ENCODE data around the gene ZIC4. TPM values are rescaled to one million over a fixed set of nuclear protein-coding genes. Genes with fewer than 3 reads are reported as not detected.

The ZIC4 gene
- total and polyA plus RNA-seq, 2 experiments from 2014 or later = not detected

- TF ChIP-seq REST (IDR thresholded peaks at IDR 0.05; ENCODE audit: unreplicated experiment) (no peak), EZH2 (IDR thresholded peaks at IDR 0.05; ENCODE audit: low read depth, unreplicated experiment) (peak; percentile 53), POLR2AphosphoS5 (IDR thresholded peaks at IDR 0.05; ENCODE audit: low read depth) (no peak), STAT1 (IDR thresholded peaks at IDR 0.05; ENCODE audit: unreplicated experiment) (no peak), JUNB (IDR thresholded peaks at IDR 0.05; ENCODE audit: unreplicated experiment) (no peak), CREB1 (CRISPR knock-in tag; IDR thresholded peaks at IDR 0.05; ENCODE audit: low read depth) (no peak), ZNF114 (CRISPR knock-in tag; IDR thresholded peaks at IDR 0.05) (no peak)
Observed at GRCh38 chr3:147415874-147416273, 9.5 kb upstream of the ZIC4 start (continued).

- no peak for ATAC-seq
- no peak overlapping the region for H3K27ac ChIP-seq (ENCODE audit: low read depth)
- Mint-ChIP-seq H3K9me3 (peaks cover 8% of the 10 kb centered on the region), H3K4me1 (peaks cover 57% of the 10 kb centered on the region), H3K4me3 (no peak overlapping the region), H3K27ac (no peak overlapping the region), H3K36me3 (ENCODE audit: low read depth) (no peaks in the 10 kb centered on the region), H3K27me3 (ENCODE audit: insufficient read depth, low read depth, poor library complexity) (peaks cover 99% of the 10 kb centered on the region)
- H3F3A ChIP-seq (replicated peaks; ENCODE audit: low read depth) = peaks cover 41% of the 10 kb centered on the region
- H3K4me3 ChIP-seq = no peak overlapping the region
- no peaks in the 10 kb centered on the region for H4K20me1 ChIP-seq (replicated peaks; ENCODE audit: insufficient read depth)
- TF ChIP-seq EZH2phosphoT487 (IDR thresholded peaks at IDR 0.05; ENCODE audit: unreplicated experiment) = peak; percentile 33
- no peak for TF ChIP-seq POLR2AphosphoS5 (IDR thresholded peaks at IDR 0.05; ENCODE audit: low read depth)
- TF ChIP-seq EZH2 (IDR thresholded peaks at IDR 0.05; ENCODE audit: low read depth, unreplicated experiment) = peak; percentile 66
- H3K4me1 ChIP-seq (ENCODE audit: insufficient read depth) = peaks cover 88% of the 10 kb centered on the region
- peak; percentile 58 for DNase-seq (ENCODE audit: low spot score)
- H3K36me3 ChIP-seq (ENCODE audit: insufficient read depth) = no peaks in the 10 kb centered on the region
- peak overlapping the region; percentile 46; the same call in 1 of the 2 replicates for H3K4me2 ChIP-seq
- H3K9me2 ChIP-seq (ENCODE audit: insufficient read depth) = no peaks in the 10 kb centered on the region
- H3K27me3 ChIP-seq (ENCODE audit: insufficient read depth) = peaks cover 100% of the 10 kb centered on the region
- H3K79me2 ChIP-seq (replicated peaks; ENCODE audit: insufficient read depth) = no peaks in the 10 kb centered on the region
- H2AFZ ChIP-seq = no peak overlapping the region
Observed at GRCh38 chr3:147415286-147415685, 8.9 kb upstream of the ZIC4 start.

- no peak overlapping the region for H3K27ac ChIP-seq (ENCODE audit: low read depth)
- no peaks in the 10 kb centered on the region for H3K36me3 ChIP-seq (ENCODE audit: insufficient read depth)
- no peak overlapping the region for H2AFZ ChIP-seq
- no peaks in the 10 kb centered on the region for H3K79me2 ChIP-seq (replicated peaks; ENCODE audit: insufficient read depth)
- H3F3A ChIP-seq (replicated peaks; ENCODE audit: low read depth) = peaks cover 37% of the 10 kb centered on the region
- peaks cover 80% of the 10 kb centered on the region for H3K4me1 ChIP-seq (ENCODE audit: insufficient read depth)
- no peaks in the 10 kb centered on the region for H4K20me1 ChIP-seq (replicated peaks; ENCODE audit: insufficient read depth)
- DNase-seq (ENCODE audit: low spot score) (no peak), ATAC-seq (no peak)
- peak overlapping the region; percentile 71; the same call in 1 of the 2 replicates for H3K4me3 ChIP-seq
- peak overlapping the region; percentile 34; the same call in 2 of the 3 replicates for H3K4me3 Mint-ChIP-seq
- peaks cover 50% of the 10 kb centered on the region for H3K4me1 Mint-ChIP-seq
- peaks cover 97% of the 10 kb centered on the region for H3K27me3 Mint-ChIP-seq (ENCODE audit: insufficient read depth, low read depth, poor library complexity)
- H3K9me3 Mint-ChIP-seq = peaks cover 8% of the 10 kb centered on the region
- peak overlapping the region; percentile 95 for H3K4me2 ChIP-seq
- TF ChIP-seq POLR2AphosphoS5 (IDR thresholded peaks at IDR 0.05; ENCODE audit: low read depth) (no peak), EZH2 (IDR thresholded peaks at IDR 0.05; ENCODE audit: low read depth, unreplicated experiment) (peak; percentile 88)
- no peak overlapping the region for H3K27ac Mint-ChIP-seq
- H3K9me2 ChIP-seq (ENCODE audit: insufficient read depth) = no peaks in the 10 kb centered on the region
- H3K27me3 ChIP-seq (ENCODE audit: insufficient read depth) = peaks cover 100% of the 10 kb centered on the region
- no peaks in the 10 kb centered on the region for H3K36me3 Mint-ChIP-seq (ENCODE audit: low read depth)
Observed at GRCh38 chr3:147414390-147415138, 8.2 kb upstream of the ZIC4 start.

Data from GM23338 (cell line).